Right lobe of liver (tissue), 6 donors: ENCODE measurements around the gene PWP2. TPM values are rescaled to one million over a fixed set of nuclear protein-coding genes. Genes with fewer than 3 reads are reported as not detected.
"Not testable (repeated sequence)": the region's sequence is repeated elsewhere in the genome, so short reads cannot be mapped to it uniquely, and the experiment has no call there.

ENCODE experiments used
- ATAC-seq, 4 donors: fragments of 200-7000 bp; cut with Tn5 transposase; one replicate each; pipeline ENCODE4 v1.9.1; 2020; ENCODE audit warnings: mild to moderate bottlenecking in 4 of 4, moderate library complexity in 4 of 4
- DNase-seq, 3 donors: peaks; one replicate each; pipeline ENCODE4 v3.0.0-alpha.2; 2020
- H3K27ac ChIP-seq, 3 donors: fragments of 200-600 bp; one replicate each; pipeline ENCODE4 v1.8.0; 2022
- H3K27me3 ChIP-seq, 2 donors: fragments of 200-600 bp; one replicate each; pipeline ENCODE4 v1.8.0; 2022
- H3K36me3 ChIP-seq, 4 donors: fragments of 200-600 bp; sonication (generic) in 1 of 4; one replicate each; pipeline versions ENCODE4 v1.5.1 to v1.8.0; 2017 to 2022; ENCODE audit warnings: control low read depth in 1 of 4
- H3K4me1 ChIP-seq, 4 donors: fragments of 200-600 bp; sonication (generic) in 1 of 4; one replicate each; pipeline versions ENCODE4 v1.5.1 to v1.8.0; 2017 to 2022; ENCODE audit warnings: control low read depth in 1 of 4
- H3K4me3 ChIP-seq, 3 donors: fragments of 200-600 bp; one replicate each; pipeline ENCODE4 v1.8.0; 2022
- H3K9me3 ChIP-seq, 4 donors: fragments of 200-600 bp; sonication (generic) in 1 of 4; one replicate each; pipeline versions ENCODE4 v1.5.1 to v1.8.0; 2017 to 2022; ENCODE audit warnings: control low read depth in 1 of 4
- WGBS: methylation state at CpG from one replicate; pipeline ENCODE4 v1.1.6; 2018; ENCODE audit warnings: low coverage, low lambda C conversion rate; ENCODE audit not compliant: insufficient coverage; ENCODE audit errors: missing lambda C conversion rate; 5-methylcytosine and 5-hydroxymethylcytosine counted together
- intact Hi-C, 2 donors: fragments of 100-400 bp; cut with DNase I; formaldehyde crosslinking; loops; one replicate each; pipeline versions ENCODE4 v1.11.2 to v1.14.1; 2022
- total RNA-seq, 6 experiments: library from RNA; depleted of rRNA in 2 of 6; stranded (reverse); fragments of >200 nt in 2 of 6; fragmentation: NEBNext Ultra II Directional in 3 of 6; extraction: Animal tissue kit (Norgen Biotek cat#: 25700) in 3 of 6; gene quantifications; one replicate each; pipeline versions ENCODE4 v1.1.0 to v1.2.4, GENCODE V29; 2016 to 2023
- donor health status: DM: no; HTN: yes; CAD: no.
- donor health status: DM: no; HTN: no; CAD: no.
- donor health status: DM: no; HTN: no; CAD: no.
- donor health status: DM: no; HTN: yes; CAD: no.
- donor health status: DM: no; HTN: yes; CAD: no.

Gene PWP2
- total RNA-seq, 6 experiments from 2014 or later, result 0.93 to 7.5 (median 3.0) TPM

- H3K27me3 ChIP-seq, H3K9me3 ChIP-seq, H3K4me3 ChIP-seq, intact Hi-C loops, H3K4me1 ChIP-seq, H3K27ac ChIP-seq, H3K36me3 ChIP-seq, DNase-seq: not testable (repeated sequence)
- ATAC-seq, result peak in 3 of 4 donors; percentile 15 to 78 (median 77)
- WGBS, result no CpG with 5 or more reads among the region's 19 CpGs
Observed at GRCh38 chr21:44127827-44128226, 20.6 kb downstream of the PWP2 start.

- WGBS, result no CpG with 5 or more reads among the region's 35 CpGs
- H3K9me3 ChIP-seq, H3K36me3 ChIP-seq, H3K27me3 ChIP-seq, H3K4me1 ChIP-seq, DNase-seq, H3K27ac ChIP-seq, intact Hi-C loops: not testable (repeated sequence)
- peak overlapping the region in 1 of 3 donors; percentile 42 for H3K4me3 ChIP-seq
- peak; percentile 1 to 33 (median 16) for ATAC-seq
Observed at GRCh38 chr21:44133715-44134057, 26.5 kb downstream of the PWP2 start.

GRCh38 chr21:44134732-44135131 is 27.5 kb downstream of the PWP2 start:
- H3K27me3 ChIP-seq, H3K4me1 ChIP-seq, H3K9me3 ChIP-seq, H3K36me3 ChIP-seq, H3K4me3 ChIP-seq, H3K27ac ChIP-seq, intact Hi-C loops, DNase-seq: not testable (repeated sequence)
- peak; percentile 46 to 64 (median 60) for ATAC-seq
- WGBS, result no CpG with 5 or more reads among the region's 8 CpGs

GRCh38 chr21:44138039-44138438 is 30.8 kb downstream of the PWP2 start:
- H3K9me3 ChIP-seq, H3K27me3 ChIP-seq, DNase-seq, H3K36me3 ChIP-seq, H3K27ac ChIP-seq, intact Hi-C loops, H3K4me1 ChIP-seq, H3K4me3 ChIP-seq: not testable (repeated sequence)
- WGBS, result no CpG with 5 or more reads among the region's 15 CpGs
- ATAC-seq, result peak; percentile 48 to 76 (median 65)

GRCh38 chr21:44139787-44140551 is 32.8 kb downstream of the PWP2 start:
- H3K36me3 ChIP-seq, intact Hi-C loops, H3K9me3 ChIP-seq, H3K27me3 ChIP-seq, H3K27ac ChIP-seq, H3K4me1 ChIP-seq, H3K4me3 ChIP-seq: not testable (repeated sequence)
- ATAC-seq (peak; percentile 12 to 37 (median 20)), DNase-seq (peak in 2 of 3 donors; percentile 5 to 31)
- no CpG with 5 or more reads among the region's 30 CpGs for WGBS

- WGBS, result no CpG with 5 or more reads among the region's 18 CpGs
- H3K4me3 ChIP-seq, H3K9me3 ChIP-seq, DNase-seq, H3K27me3 ChIP-seq, H3K36me3 ChIP-seq, H3K27ac ChIP-seq, ATAC-seq, intact Hi-C loops, H3K4me1 ChIP-seq: not testable (repeated sequence)
Observed at GRCh38 chr21:44140552-44140932, 33.3 kb downstream of the PWP2 start.

- intact Hi-C loops, H3K27ac ChIP-seq, ATAC-seq, H3K27me3 ChIP-seq, DNase-seq, H3K9me3 ChIP-seq, H3K4me3 ChIP-seq, H3K36me3 ChIP-seq, H3K4me1 ChIP-seq: not testable (repeated sequence)
- no CpG with 5 or more reads among the region's 10 CpGs for WGBS
Observed at GRCh38 chr21:44142470-44142869, 35.3 kb downstream of the PWP2 start.

GRCh38 chr21:44143380-44143779 is 36.2 kb downstream of the PWP2 start:
- WGBS, result no CpG with 5 or more reads among the region's 17 CpGs
- intact Hi-C loops, H3K36me3 ChIP-seq, DNase-seq, H3K9me3 ChIP-seq, H3K4me1 ChIP-seq, H3K27ac ChIP-seq, H3K4me3 ChIP-seq, H3K27me3 ChIP-seq: not testable (repeated sequence)
- peak in 1 of 4 donors; percentile 5 for ATAC-seq

GRCh38 chr21:44143996-44144395 is 36.8 kb downstream of the PWP2 start:
- DNase-seq, H3K27ac ChIP-seq, H3K36me3 ChIP-seq, H3K4me3 ChIP-seq, H3K27me3 ChIP-seq, ATAC-seq, H3K9me3 ChIP-seq, H3K4me1 ChIP-seq, intact Hi-C loops: not testable (repeated sequence)
- WGBS, result no CpG with 5 or more reads among the region's 8 CpGs

GRCh38 chr21:44144784-44145602 is 37.8 kb downstream of the PWP2 start:
- H3K4me1 ChIP-seq, H3K27ac ChIP-seq, H3K9me3 ChIP-seq, H3K27me3 ChIP-seq, H3K4me3 ChIP-seq, H3K36me3 ChIP-seq, intact Hi-C loops, DNase-seq, ATAC-seq: not testable (repeated sequence)
- WGBS, result no CpG with 5 or more reads among the region's 22 CpGs

- H3K27ac ChIP-seq, DNase-seq, H3K4me3 ChIP-seq, ATAC-seq, intact Hi-C loops, H3K4me1 ChIP-seq, H3K27me3 ChIP-seq, H3K9me3 ChIP-seq, H3K36me3 ChIP-seq: not testable (repeated sequence)
- no CpG with 5 or more reads among the region's 12 CpGs for WGBS
Observed at GRCh38 chr21:44145616-44146015, 38.4 kb downstream of the PWP2 start.
